Gastroesophageal sphincter (tissue), 2 donors: ENCODE data around the gene SEC22A.

ENCODE experiments used
- POLR2A ChIP-seq, 2 donors: fragments of 450-650 bp; IDR thresholded peaks; one replicate each; pipeline ENCODE4 v1.6.1; 2017; ENCODE audit warnings: antibody characterized with exemption in 2 of 2, mild to moderate bottlenecking in 2 of 2, moderate library complexity in 1 of 2
- POLR2AphosphoS5 ChIP-seq: sonication (generic); formaldehyde crosslinking; IDR thresholded peaks from one replicate; pipeline ENCODE4 v1.6.1; 2017; ENCODE audit warnings: antibody characterized with exemption

GRCh38 chr3:123258359-123258758, 56.6 kb downstream of the SEC22A start:
- TF ChIP-seq POLR2A (IDR thresholded peaks at IDR 0.05) (no peak), POLR2AphosphoS5 (no peak)
